ENCODE measurements around the gene GPR161. TPM values are rescaled to one million over a fixed set of nuclear protein-coding genes. Genes with fewer than 3 reads are reported as not detected.

GPR161 gene
- total RNA-seq, 1 donor from 2014 or later, result 11.4 TPM

DNA sequence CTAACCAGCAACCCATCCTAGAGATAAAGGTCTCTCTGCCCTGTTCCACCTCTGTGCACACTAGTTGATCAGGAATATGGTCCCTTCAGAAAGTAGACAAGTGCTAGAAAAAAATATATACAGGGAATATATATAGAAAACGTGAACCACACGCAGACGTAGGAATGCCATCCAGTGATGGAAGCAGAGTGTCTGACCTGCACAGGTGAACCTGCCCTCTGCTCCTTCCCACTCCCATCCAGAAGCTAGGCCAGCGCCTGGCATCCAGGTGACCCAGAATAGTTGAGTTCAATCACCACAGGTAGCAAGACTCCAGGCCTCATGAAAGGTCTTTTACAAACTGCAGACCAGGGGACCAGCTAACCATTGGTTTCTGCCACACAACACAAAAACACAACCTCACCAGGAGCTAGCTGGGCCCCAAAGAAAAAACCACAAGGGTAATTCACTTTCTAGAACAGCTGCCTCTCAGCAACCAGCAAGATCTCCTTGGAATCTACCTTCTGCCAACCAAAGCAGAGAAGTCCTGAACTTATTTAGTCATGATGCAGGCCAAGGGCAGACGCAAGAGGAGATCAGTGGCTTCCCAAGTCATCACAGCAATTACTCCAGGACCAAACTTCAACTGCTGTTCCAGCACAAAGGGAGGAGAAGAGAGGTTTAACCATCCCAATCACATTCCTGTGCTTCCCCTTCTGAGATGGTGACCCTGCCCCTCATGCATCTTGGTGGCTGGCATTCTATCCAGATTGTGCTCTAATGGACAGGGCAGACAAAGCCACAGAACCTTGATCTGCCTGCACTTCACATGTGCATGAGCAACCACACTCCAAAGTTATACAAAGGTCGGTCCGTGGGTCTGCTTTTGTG lies 53.0 kb downstream of the GPR161 start:
- TF ChIP-seq, protein P1, sequence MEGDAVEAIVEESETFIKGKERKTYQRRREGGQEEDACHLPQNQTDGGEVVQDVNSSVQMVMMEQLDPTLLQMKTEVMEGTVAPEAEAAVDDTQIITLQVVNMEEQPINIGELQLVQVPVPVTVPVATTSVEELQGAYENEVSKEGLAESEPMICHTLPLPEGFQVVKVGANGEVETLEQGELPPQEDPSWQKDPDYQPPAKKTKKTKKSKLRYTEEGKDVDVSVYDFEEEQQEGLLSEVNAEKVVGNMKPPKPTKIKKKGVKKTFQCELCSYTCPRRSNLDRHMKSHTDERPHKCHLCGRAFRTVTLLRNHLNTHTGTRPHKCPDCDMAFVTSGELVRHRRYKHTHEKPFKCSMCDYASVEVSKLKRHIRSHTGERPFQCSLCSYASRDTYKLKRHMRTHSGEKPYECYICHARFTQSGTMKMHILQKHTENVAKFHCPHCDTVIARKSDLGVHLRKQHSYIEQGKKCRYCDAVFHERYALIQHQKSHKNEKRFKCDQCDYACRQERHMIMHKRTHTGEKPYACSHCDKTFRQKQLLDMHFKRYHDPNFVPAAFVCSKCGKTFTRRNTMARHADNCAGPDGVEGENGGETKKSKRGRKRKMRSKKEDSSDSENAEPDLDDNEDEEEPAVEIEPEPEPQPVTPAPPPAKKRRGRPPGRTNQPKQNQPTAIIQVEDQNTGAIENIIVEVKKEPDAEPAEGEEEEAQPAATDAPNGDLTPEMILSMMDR (conservative IDR thresholded peaks at IDR 0.05; ENCODE audit: low read depth, low read length), result no peak
- no peak overlapping the region for H3K4me3 ChIP-seq (ENCODE audit: low read depth, low read length)
- DNase-seq (ENCODE audit: low read depth), result no peak

GRCh38 chr1:168082008-168082876 lies 54.5 kb downstream of the GPR161 start:
- H3K4me3 ChIP-seq (ENCODE audit: low read depth, low read length), result no peak overlapping the region
- DNase-seq (ENCODE audit: low read depth), result no peak
- TF ChIP-seq, protein P1 (conservative IDR thresholded peaks at IDR 0.05; ENCODE audit: low read depth, low read length), result peak; percentile 90

DNA sequence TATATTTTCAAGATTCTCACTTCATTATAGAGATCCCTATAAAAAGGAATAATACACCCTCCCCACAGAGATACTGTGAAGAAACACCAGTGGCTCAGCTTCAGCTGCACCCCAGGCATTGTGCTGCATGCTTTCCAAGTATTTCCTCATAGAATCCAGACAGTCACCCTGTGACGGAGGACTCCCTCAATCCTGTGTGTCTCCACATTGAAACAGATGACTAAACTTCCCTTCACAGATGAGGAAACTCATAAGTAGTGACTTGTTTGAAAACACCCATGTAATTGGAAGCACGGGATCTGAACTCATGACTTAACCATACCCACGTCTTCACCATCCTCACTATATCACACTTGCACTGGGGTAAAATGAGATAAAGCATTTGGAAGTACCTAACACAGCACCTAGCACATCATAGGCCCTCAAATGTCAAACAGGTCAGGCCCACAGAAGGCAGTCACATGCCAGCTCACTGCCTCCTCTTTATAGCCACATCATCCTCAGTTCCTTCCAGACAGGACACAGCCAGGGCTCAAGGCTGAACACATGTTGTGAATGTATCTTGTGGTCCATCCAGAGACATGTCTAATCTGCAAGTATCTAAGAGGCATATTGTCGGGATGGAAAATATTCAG lies 55.2 kb downstream of the GPR161 start:
- DNase-seq (ENCODE audit: low read depth), result peak; percentile 69
- H3K4me3 ChIP-seq (ENCODE audit: low read depth, low read length), result no peak overlapping the region
- TF ChIP-seq, protein P1 (conservative IDR thresholded peaks at IDR 0.05; ENCODE audit: low read depth, low read length), result no peak

GRCh38 chr1:168079761-168080160 lies 57.0 kb downstream of the GPR161 start:
- TF ChIP-seq, protein P1 (conservative IDR thresholded peaks at IDR 0.05; ENCODE audit: low read depth, low read length), result no peak
- no peak overlapping the region for H3K4me3 ChIP-seq (ENCODE audit: low read depth, low read length)
- DNase-seq (ENCODE audit: low read depth), result no peak

DNA sequence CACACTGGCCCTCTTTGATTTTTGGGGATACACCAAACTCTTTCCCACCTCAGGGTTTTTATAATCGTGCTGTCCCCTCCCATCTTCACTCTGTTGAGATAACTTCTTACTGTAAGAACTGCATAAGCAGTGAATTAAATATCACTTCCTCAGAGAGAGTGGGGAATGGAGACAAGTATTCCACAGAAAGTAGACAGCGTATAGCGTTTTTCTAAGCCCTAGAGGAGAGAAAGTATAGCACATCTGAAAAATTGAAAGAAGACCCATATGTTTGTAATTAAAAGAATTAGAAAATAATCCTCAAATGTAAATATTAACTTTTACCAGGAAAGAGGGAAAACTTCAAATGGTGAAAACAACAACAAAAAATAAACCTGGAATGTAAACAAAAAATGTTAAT lies 67.3 kb downstream of the GPR161 start:
- TF ChIP-seq, protein P1 (conservative IDR thresholded peaks at IDR 0.05; ENCODE audit: low read depth, low read length), result no peak
- H3K4me3 ChIP-seq (ENCODE audit: low read depth, low read length), result no peak overlapping the region
- no peak for DNase-seq (ENCODE audit: low read depth)

DNA sequence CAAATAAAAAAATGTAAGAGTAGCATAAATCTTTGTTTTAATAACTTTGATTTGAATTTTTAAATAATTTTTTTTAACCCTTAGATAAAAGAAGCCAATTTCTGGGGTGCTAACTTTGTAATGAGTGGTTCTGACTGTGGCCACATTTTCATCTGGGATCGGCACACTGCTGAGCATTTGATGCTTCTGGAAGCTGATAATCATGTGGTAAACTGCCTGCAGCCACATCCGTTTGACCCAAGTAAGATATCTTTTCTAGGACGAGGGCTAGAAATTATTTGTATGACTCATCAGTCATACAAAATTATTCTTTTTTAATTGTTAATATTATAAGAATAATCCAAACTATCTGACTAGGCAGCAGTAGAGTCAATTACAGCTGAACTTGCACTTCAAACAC lies 71.2 kb downstream of the GPR161 start:
- H3K4me3 ChIP-seq (ENCODE audit: low read depth, low read length), result no peak overlapping the region

More for the DNA sequence above, 71.2 kb downstream of the GPR161 start:
- TF ChIP-seq, protein P1 (conservative IDR thresholded peaks at IDR 0.05; ENCODE audit: low read depth, low read length), result no peak
- no peak for DNase-seq (ENCODE audit: low read depth)
